Transverse colon (tissue), 4 donors: ENCODE results near the gene NUB1. TPM values are rescaled to one million over a fixed set of nuclear protein-coding genes. Genes with fewer than 3 reads are reported as not detected.

Experiments used
- DNase-seq: peaks from one replicate; pipeline ENCODE4 v3.0.0-alpha.2; 2019
- H3K27ac ChIP-seq, 4 donors: fragments of 200-600 bp; sonication (generic); 2 replicates each; pipeline ENCODE4 v1.5.1; 2016 to 2018; ENCODE audit warnings: inconsistent platforms in 4 of 4
- H3K27me3 ChIP-seq: fragments of 200-600 bp; sonication (generic); 2 replicates; pipeline ENCODE4 v1.5.1; 2017; ENCODE audit warnings: inconsistent platforms
- H3K36me3 ChIP-seq, 4 donors: fragments of 200-600 bp; sonication (generic); 2 replicates each; pipeline ENCODE4 v1.5.1; 2017 to 2019; ENCODE audit warnings: inconsistent platforms in 4 of 4
- H3K4me1 ChIP-seq, 4 donors: fragments of 200-600 bp; sonication (generic); 2 replicates each; pipeline ENCODE4 v1.5.1; 2017 to 2020; ENCODE audit warnings: inconsistent platforms in 4 of 4
- H3K4me3 ChIP-seq, 4 donors: fragments of 200-600 bp; sonication (generic); 1 replicate in 1 of 4; 2 replicates in 3 of 4; pipeline versions ENCODE4 v1.5.1 to v1.6.1; 2017 to 2019; ENCODE audit warnings: inconsistent platforms in 4 of 4
- H3K9me3 ChIP-seq, 2 donors: fragments of 200-600 bp; sonication (generic); 2 replicates each; pipeline ENCODE4 v1.5.1; 2017 to 2019; ENCODE audit warnings: inconsistent platforms in 2 of 2
- CTCF ChIP-seq, 5 experiments: fragments of 200-600 bp in 3 of 5; fragments of 450-650 bp in 2 of 5; sonication (generic) in 3 of 5; IDR thresholded peaks; 1 replicate in 2 of 5; 2 replicates in 3 of 5; pipeline ENCODE4 v1.5.1; 2016 to 2017; ENCODE audit warnings: antibody characterized with exemption in 5 of 5, inconsistent platforms in 3 of 5, mild to moderate bottlenecking in 2 of 5, moderate library complexity in 1 of 5
- EP300 ChIP-seq: sonication (generic); formaldehyde crosslinking; IDR thresholded peaks from one replicate; pipeline ENCODE4 v1.6.1; 2017; ENCODE audit warnings: antibody characterized with exemption, low read depth
- POLR2A ChIP-seq: fragments of 450-650 bp; IDR thresholded peaks from one replicate; pipeline ENCODE4 v1.6.1; 2016; ENCODE audit warnings: antibody characterized with exemption, mild to moderate bottlenecking, moderate library complexity
- POLR2AphosphoS5 ChIP-seq, 3 donors: sonication (generic); formaldehyde crosslinking; IDR thresholded peaks; one replicate each; pipeline ENCODE4 v1.6.1; 2016; ENCODE audit warnings: antibody characterized with exemption in 3 of 3
- WGBS, 2 donors: methylation state at CpG; one replicate each; pipeline ENCODE4 v1.1.5; 2018; ENCODE audit warnings: low coverage in 1 of 2; 5-methylcytosine and 5-hydroxymethylcytosine counted together
- in situ Hi-C, 4 donors: fragments of 200-750 bp; cut with MboI; loops; one replicate each; pipeline versions ENCODE4 v1.15.0 to v1.15.1; 2017; ENCODE audit warnings: low sequenced_read_pairs in 3 of 4, low pct_ligation_motif_present in 1 of 4, low pct_unique_long_range_greater_than_20kb in 1 of 4
- intact Hi-C: fragments of 100-400 bp; cut with DNase I; formaldehyde crosslinking; loops from one replicate; pipeline ENCODE4 v1.15.1; 2023; ENCODE audit warnings: low total_unique reads
- total RNA-seq, 4 donors: library from RNA; depleted of rRNA; stranded (reverse); fragments of >200 nt; gene quantifications; one replicate each; pipeline ENCODE4 v1.1.0, GENCODE V29; 2016

Gene NUB1
- total RNA-seq, 4 donors from 2014 or later = 26.3 to 69.5 (median 56.4) TPM

GRCh38 chr7:151406051-151406875 lies 64.7 kb downstream of the NUB1 start:
- H3K36me3 ChIP-seq = no peaks in the 10 kb centered on the region
- TF ChIP-seq CTCF (IDR thresholded peaks at IDR 0.05) (no peak), POLR2A (no peak), EP300 (no peak), POLR2AphosphoS5 (IDR thresholded peaks at IDR 0.05) (no peak)
- H3K27me3 ChIP-seq = peaks cover 41% of the 10 kb centered on the region
- DNase-seq = no peak
- WGBS, 2 donors = 89 to 95% methylated on average over 2 to 24 of the region's 24 CpGs
- H3K9me3 ChIP-seq = no peaks in the 10 kb centered on the region
- H3K4me1 ChIP-seq = peaks cover 10 to 22% (median 19%) of the 10 kb centered on the region in 4 donors
- H3K27ac ChIP-seq = peak overlapping the region in 1 of 4 donors; percentile 3
- H3K4me3 ChIP-seq = no peak overlapping the region
- in situ Hi-C loops = no loop called here
- intact Hi-C loops = no loop called here

GRCh38 chr7:151406886-151407583 lies 65.4 kb downstream of the NUB1 start:
- H3K4me3 ChIP-seq = no peak overlapping the region
- 85 to 93% methylated on average over 2 to 9 of the region's 9 CpGs for WGBS, 2 donors
- no peak for DNase-seq
- in situ Hi-C loops (no loop called here), intact Hi-C loops (no loop called here)
- TF ChIP-seq CTCF (IDR thresholded peaks at IDR 0.05) (no peak), POLR2AphosphoS5 (IDR thresholded peaks at IDR 0.05) (no peak), POLR2A (no peak), EP300 (no peak)
- H3K27ac ChIP-seq = no peak overlapping the region
- H3K4me1 ChIP-seq = peaks cover 10 to 22% (median 19%) of the 10 kb centered on the region in 4 donors
- H3K36me3 ChIP-seq = no peaks in the 10 kb centered on the region
- no peaks in the 10 kb centered on the region for H3K9me3 ChIP-seq
- H3K27me3 ChIP-seq = peaks cover 49% of the 10 kb centered on the region

- TF ChIP-seq POLR2AphosphoS5 (IDR thresholded peaks at IDR 0.05) (no peak), CTCF (IDR thresholded peaks at IDR 0.05) (no peak), EP300 (no peak)
- H3K9me3 ChIP-seq = no peaks in the 10 kb centered on the region
- intact Hi-C loops (no loop called here), in situ Hi-C loops (no loop called here)
- DNase-seq = no peak
- peak overlapping the region; percentile 29 to 72 (median 44) for H3K27ac ChIP-seq
- no peaks in the 10 kb centered on the region for H3K36me3 ChIP-seq
- H3K4me1 ChIP-seq = peaks cover 10 to 22% (median 19%) of the 10 kb centered on the region in 4 donors
- H3K4me3 ChIP-seq = peak overlapping the region in 1 of 4 donors; percentile 38
- peaks cover 61% of the 10 kb centered on the region for H3K27me3 ChIP-seq
- 85 to 100% methylated on average over 1 to 7 of the region's 7 CpGs for WGBS, 2 donors
Observed at GRCh38 chr7:151408498-151408838, 66.9 kb downstream of the NUB1 start.

- no peak for TF ChIP-seq EP300
- peak in 1 of 3 donors; percentile 15 for TF ChIP-seq POLR2AphosphoS5 (IDR thresholded peaks at IDR 0.05)
- TF ChIP-seq CTCF (IDR thresholded peaks at IDR 0.05) = no peak
- peak; percentile 49 for DNase-seq
- no peaks in the 10 kb centered on the region for H3K36me3 ChIP-seq
- H3K9me3 ChIP-seq = no peaks in the 10 kb centered on the region
- peak overlapping the region; percentile 54 to 72 (median 60) for H3K27ac ChIP-seq
- intact Hi-C loops = no loop called here
- H3K27me3 ChIP-seq = peaks cover 65% of the 10 kb centered on the region
- peak overlapping the region; percentile 22 to 38 (median 33) for H3K4me3 ChIP-seq
- WGBS, 2 donors = 20% methylated on average over 27 of the region's 61 CpGs; no CpG with 5 or more reads in 1 of the 2 donors
- in situ Hi-C loops = no loop called here
- H3K4me1 ChIP-seq = peaks cover 10 to 19% (median 17%) of the 10 kb centered on the region in 4 donors
Observed at GRCh38 chr7:151408839-151409666, 67.4 kb downstream of the NUB1 start.
